Muscle layer of colon (tissue), 2 donors: Measurements from ENCODE around the gene PTPRN.
"Not testable (repeated sequence)": the region's sequence is repeated elsewhere in the genome, so short reads cannot be mapped to it uniquely, and the experiment has no call there.

Experiments used
- H3K27ac ChIP-seq: one replicate; pipeline ENCODE4 v1.7.0; 2013; ENCODE audit warnings: low read depth, mild to moderate bottlenecking, low read length, moderate library complexity
- H3K27me3 ChIP-seq, 2 donors: one replicate each; pipeline ENCODE4 v1.7.0; 2013; ENCODE audit warnings: low read length in 2 of 2, mild to moderate bottlenecking in 2 of 2; ENCODE audit not compliant: insufficient read depth in 2 of 2, control insufficient read depth in 1 of 2
- H3K36me3 ChIP-seq: one replicate; pipeline ENCODE4 v1.7.0; 2013; ENCODE audit warnings: mild to moderate bottlenecking, low read length; ENCODE audit not compliant: insufficient read depth
- H3K4me1 ChIP-seq: one replicate; pipeline ENCODE4 v1.7.0; 2013; ENCODE audit warnings: mild to moderate bottlenecking, low read length; ENCODE audit not compliant: insufficient read depth
- H3K4me3 ChIP-seq, 2 donors: one replicate each; pipeline ENCODE4 v1.7.0; 2013; ENCODE audit warnings: low read length in 2 of 2, low read depth in 1 of 2, mild to moderate bottlenecking in 1 of 2, moderate library complexity in 1 of 2
- H3K9ac ChIP-seq: one replicate; pipeline ENCODE4 v1.7.0; 2013; ENCODE audit warnings: low read length
- H3K9me3 ChIP-seq: one replicate; pipeline ENCODE4 v1.7.0; 2013; ENCODE audit warnings: mild to moderate bottlenecking, low read length
- donor health status: abdominal sarcoma.
- donor health status: Adenocarcinoma of cecum.

The PTPRN gene

GRCh38 chr2:219332542-219332941, 23.3 kb upstream of the PTPRN start, which contains the start of gene RESP18:
Gene RESP18 (minus strand): TSS chr2:219332744.
- no peak within 1 kb of the TSS for H3K27ac ChIP-seq
- no peak within 1 kb of the TSS for H3K9ac ChIP-seq
- no peaks in the 10 kb centered on the region for H3K36me3 ChIP-seq
- peaks cover 9 to 23% of the 10 kb centered on the region in 2 donors for H3K27me3 ChIP-seq
- H3K9me3 ChIP-seq, result no peaks in the 10 kb centered on the region
- no peaks in the 10 kb centered on the region for H3K4me1 ChIP-seq
- no peak within 1 kb of the TSS for H3K4me3 ChIP-seq

- Histone ChIP-seq H3K4me3 (no peak overlapping the region), H3K27ac (no peak overlapping the region), H3K9ac (no peak overlapping the region), H3K27me3 (peaks cover 9 to 23% of the 10 kb centered on the region in 2 donors), H3K4me1 (no peaks in the 10 kb centered on the region), H3K9me3 (no peaks in the 10 kb centered on the region), H3K36me3 (no peaks in the 10 kb centered on the region)
Observed at GRCh38 chr2:219331560-219332213, 22.5 kb upstream of the PTPRN start.

GRCh38 chr2:219327719-219328118, 18.5 kb upstream of the PTPRN start:
- no peak overlapping the region for H3K9ac ChIP-seq
- no peaks in the 10 kb centered on the region for H3K4me1 ChIP-seq
- peaks cover 9 to 22% of the 10 kb centered on the region in 2 donors for H3K27me3 ChIP-seq

GRCh38 chr2:219325657-219326315, 16.6 kb upstream of the PTPRN start:
- peaks cover 0 to 3% of the 10 kb centered on the region in 2 donors for H3K27me3 ChIP-seq
- H3K4me3 ChIP-seq, result no peak overlapping the region
- H3K36me3 ChIP-seq, result no peaks in the 10 kb centered on the region
- H3K9me3 ChIP-seq, result no peaks in the 10 kb centered on the region
- H3K4me1 ChIP-seq, result no peaks in the 10 kb centered on the region
- no peak overlapping the region for H3K9ac ChIP-seq
- H3K27ac ChIP-seq, result no peak overlapping the region

More at GRCh38 chr2:219327719-219328118, 18.5 kb upstream of the PTPRN start:
- no peak overlapping the region for H3K4me3 ChIP-seq
- H3K9me3 ChIP-seq, result no peaks in the 10 kb centered on the region
- no peaks in the 10 kb centered on the region for H3K36me3 ChIP-seq
- no peak overlapping the region for H3K27ac ChIP-seq

GRCh38 chr2:219325136-219325535, 15.9 kb upstream of the PTPRN start:
- H3K4me3 ChIP-seq, result no peak overlapping the region
- H3K4me1 ChIP-seq, result no peaks in the 10 kb centered on the region
- no peaks in the 10 kb centered on the region for H3K9me3 ChIP-seq
- no peaks in the 10 kb centered on the region for H3K27me3 ChIP-seq
- no peak overlapping the region for H3K9ac ChIP-seq
- H3K36me3 ChIP-seq, result no peaks in the 10 kb centered on the region
- no peak overlapping the region for H3K27ac ChIP-seq

GRCh38 chr2:219323434-219323833, 14.2 kb upstream of the PTPRN start:
- Histone ChIP-seq H3K9ac (no peak overlapping the region), H3K4me1 (no peaks in the 10 kb centered on the region), H3K36me3 (no peaks in the 10 kb centered on the region), H3K4me3 (no peak overlapping the region), H3K27ac (no peak overlapping the region), H3K27me3 (no peaks in the 10 kb centered on the region), H3K9me3 (no peaks in the 10 kb centered on the region)

- Histone ChIP-seq H3K4me1 (no peaks in the 10 kb centered on the region), H3K4me3 (no peak overlapping the region), H3K9ac (no peak overlapping the region), H3K36me3 (no peaks in the 10 kb centered on the region), H3K27ac (no peak overlapping the region), H3K9me3 (no peaks in the 10 kb centered on the region), H3K27me3 (peaks cover 2 to 16% of the 10 kb centered on the region in 2 donors)
Observed at GRCh38 chr2:219314804-219315468, 5.7 kb upstream of the PTPRN start.

GRCh38 chr2:219312683-219313263, 3.6 kb upstream of the PTPRN start:
- not testable (repeated sequence) for H3K27ac ChIP-seq, H3K36me3 ChIP-seq, H3K9ac ChIP-seq, H3K4me3 ChIP-seq, H3K9me3 ChIP-seq, H3K4me1 ChIP-seq
- peaks cover 5 to 37% of the 10 kb centered on the region in 2 donors for H3K27me3 ChIP-seq

GRCh38 chr2:219308142-219309101, 779 bp downstream of the PTPRN start:
- no peak overlapping the region for H3K27ac ChIP-seq
- H3K27me3 ChIP-seq, result peaks cover 11 to 45% of the 10 kb centered on the region in 2 donors
- H3K4me3 ChIP-seq, result no peak overlapping the region

GRCh38 chr2:219306047-219306446, 3.2 kb downstream of the PTPRN start:
- Histone ChIP-seq H3K9ac (no peak overlapping the region), H3K9me3 (no peaks in the 10 kb centered on the region), H3K4me3 (no peak overlapping the region), H3K27me3 (peaks cover 11 to 43% of the 10 kb centered on the region in 2 donors), H3K4me1 (no peaks in the 10 kb centered on the region), H3K27ac (no peak overlapping the region), H3K36me3 (no peaks in the 10 kb centered on the region)

More at GRCh38 chr2:219308142-219309101, 779 bp downstream of the PTPRN start:
- Histone ChIP-seq H3K4me1 (no peaks in the 10 kb centered on the region), H3K9ac (no peak overlapping the region), H3K36me3 (no peaks in the 10 kb centered on the region), H3K9me3 (no peaks in the 10 kb centered on the region)
